ENCODE data around the gene TM4SF1.

TM4SF1 gene

DNA sequence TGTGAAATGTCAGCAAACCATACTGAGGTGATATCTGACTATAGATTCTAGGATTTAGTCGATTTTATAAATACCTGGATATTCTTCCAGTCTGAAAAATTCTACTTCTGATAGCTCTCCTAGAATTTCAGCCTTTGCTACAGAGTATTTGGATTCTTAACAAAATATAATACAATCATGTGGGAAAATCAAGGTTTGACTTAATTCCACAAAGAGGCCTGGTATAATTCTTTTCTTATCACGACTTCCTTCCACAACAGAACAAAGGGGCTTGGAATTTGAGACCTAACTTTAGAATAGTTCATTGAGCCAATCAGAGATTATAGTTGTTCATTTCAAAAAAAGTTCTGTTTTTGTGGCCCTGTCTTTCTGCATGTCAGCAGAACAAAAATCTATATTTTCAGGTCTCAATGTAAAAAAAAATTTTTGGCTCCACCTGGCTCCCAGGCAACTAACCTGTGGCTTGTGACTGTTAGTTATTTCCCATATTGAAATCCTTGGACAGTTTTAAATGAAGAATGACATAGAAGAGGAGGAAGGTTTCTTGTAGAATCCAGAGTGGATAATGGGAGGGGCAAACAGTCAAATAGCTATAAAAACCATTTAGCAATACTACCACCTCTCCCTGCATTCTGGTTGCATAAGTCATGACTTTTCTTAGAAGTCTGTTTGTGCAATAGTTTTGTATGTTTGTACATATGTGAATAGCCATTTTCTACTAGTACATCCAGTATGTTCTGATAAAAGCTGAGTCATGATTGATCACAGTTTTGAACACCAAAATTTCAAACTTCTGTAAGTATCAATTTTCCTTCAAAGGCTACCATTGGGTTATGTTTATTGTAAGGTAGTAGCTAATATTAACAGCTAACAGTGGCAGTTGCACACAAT, 4.0 kb downstream of the TM4SF1 start:
- DNase-seq: no peak

- no peak for DNase-seq
Observed at GRCh38 chr3:149371723-149372114, 5.7 kb downstream of the TM4SF1 start.

DNA sequence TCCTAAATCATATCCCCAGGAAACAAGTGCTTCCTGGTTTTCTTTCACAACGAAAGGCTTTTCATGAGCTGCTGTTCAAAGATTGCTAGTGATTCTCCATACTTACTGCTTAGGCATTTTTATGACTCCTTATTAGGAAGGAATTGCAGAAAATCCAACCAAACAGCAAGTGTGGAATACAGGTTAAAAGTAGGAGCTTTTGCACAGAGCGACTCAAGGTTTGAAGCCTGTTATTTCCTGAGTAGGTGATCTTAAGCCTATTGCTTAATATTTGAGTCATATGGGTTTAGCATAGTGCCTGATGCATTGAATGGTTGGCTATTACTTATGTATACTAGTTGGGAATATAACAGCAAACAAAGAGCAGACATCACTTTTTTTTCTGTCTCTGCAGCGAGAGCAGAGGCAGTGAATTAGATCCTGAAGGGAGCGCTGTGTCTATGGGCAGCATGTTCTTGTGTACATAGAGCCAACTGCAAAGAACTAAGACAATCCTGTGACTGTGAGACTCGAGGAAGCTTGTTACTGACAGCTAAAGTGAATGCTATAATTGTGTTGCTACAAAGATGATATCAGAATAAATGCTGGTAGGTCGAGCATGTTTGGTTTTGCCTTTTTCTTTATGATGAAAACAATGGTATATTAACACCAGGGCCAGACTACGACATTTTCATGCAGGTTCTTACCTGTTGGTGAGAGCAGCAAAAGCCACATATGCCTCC, 6.3 kb downstream of the TM4SF1 start:
- DNase-seq: no peak

DNA sequence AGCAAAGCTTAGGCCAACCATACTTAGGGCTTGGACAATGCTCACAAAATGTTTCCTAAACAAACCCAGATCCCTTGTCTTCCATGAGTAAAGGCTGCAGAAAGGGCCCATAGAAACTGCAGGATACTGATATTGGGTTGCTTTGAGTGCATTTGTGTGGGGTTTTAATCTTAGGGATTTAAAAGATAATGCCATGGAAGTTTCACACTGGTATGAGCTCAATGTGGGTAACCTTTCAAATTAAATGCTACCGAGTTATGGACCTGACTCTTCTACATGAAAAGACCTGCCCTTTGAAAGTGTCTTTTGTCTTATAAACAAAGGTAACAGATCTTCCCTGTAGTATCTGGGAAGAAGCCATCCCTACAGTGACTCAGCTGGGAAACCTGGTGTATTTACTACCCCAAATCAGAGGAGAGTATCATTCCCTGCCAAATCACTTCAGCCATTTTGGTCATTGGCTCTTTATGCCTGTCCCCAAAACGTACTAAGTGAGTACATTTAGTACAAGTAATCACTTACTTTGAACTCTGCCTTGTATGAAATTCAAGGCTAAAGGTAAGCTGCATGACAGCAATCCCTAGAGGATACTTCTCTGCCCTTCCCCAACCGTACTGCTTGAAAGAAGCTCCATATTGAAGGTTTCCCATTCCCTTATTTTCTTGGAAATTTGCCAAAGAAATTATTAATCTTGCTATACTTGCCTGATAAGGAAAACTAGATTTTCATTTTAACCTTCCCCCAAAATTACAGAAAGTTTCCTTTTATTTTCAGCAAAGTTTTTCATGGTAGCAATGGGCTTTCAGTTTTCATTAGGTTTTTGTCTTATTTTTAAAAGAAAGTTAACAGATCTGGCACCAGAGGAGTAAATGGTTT, 7.2 kb downstream of the TM4SF1 start:
- DNase-seq: no peak

- peak; percentile 12 for DNase-seq
Observed at GRCh38 chr3:149368674-149369497, 8.6 kb downstream of the TM4SF1 start.

GRCh38 chr3:149368201-149368673, 9.2 kb downstream of the TM4SF1 start:
- DNase-seq: no peak

DNA sequence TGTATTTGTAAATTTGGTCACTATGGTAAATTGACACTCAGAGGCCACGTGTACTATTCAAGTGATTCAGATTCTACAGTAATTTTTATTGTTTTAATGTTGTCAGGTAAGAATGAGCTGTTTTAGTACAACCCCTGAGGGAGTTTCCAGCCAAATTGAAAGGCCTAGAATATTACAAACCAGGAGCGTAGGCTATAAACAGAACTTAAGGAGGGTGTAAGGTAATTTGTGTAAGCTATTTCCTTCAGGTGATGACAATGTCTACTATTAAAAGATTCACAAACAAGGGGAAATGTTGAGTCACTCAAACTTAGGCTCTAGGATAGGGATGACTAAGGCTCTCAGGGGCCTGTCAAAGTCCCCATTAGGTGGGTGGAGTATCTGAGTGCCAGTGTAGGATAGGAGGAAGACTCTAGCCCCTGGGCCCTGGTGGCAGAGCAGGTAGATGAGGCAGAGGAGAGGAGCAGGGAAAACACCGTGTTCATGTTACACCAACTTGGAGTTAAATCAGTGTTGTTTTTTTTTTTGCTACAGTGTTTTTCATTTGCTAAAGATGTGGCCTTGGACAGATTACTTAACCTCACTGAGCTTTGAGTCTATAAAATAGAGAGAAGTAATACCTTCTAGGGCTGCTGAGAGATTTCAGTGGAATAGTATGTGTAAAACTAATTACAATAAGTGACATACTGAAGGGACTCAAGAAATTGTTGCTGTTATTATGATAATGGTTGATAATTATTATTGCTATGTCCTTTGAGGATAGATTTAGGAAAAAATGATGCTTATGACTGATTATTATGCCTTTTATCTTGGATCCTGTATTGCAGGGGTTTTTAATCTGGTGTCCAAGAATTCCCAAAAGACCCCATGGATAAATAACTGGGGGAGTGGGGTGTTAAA, 10.3 kb downstream of the TM4SF1 start:
- no peak for DNase-seq

DNA sequence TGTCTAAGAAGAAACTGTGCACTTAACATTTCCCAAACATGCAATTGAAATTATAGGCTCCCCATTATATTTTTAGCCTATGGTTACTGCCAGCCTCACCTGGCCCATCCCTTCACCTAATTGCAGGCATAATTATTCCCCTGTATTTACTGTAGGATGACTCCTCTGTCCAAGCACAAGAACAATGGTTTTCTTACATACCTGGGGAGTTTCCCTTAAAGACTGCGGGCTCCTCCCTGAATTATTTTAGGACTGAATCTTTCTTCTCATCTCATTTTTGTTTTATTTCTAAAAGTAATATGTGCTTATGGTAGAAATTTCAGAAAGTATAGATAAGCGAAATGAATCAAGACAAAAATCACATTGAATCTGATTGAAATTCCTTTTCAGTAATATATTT, 11.4 kb downstream of the TM4SF1 start:
- DNase-seq: no peak

GRCh38 chr3:149364624-149365023, 12.8 kb downstream of the TM4SF1 start:
- DNase-seq: no peak

DNA sequence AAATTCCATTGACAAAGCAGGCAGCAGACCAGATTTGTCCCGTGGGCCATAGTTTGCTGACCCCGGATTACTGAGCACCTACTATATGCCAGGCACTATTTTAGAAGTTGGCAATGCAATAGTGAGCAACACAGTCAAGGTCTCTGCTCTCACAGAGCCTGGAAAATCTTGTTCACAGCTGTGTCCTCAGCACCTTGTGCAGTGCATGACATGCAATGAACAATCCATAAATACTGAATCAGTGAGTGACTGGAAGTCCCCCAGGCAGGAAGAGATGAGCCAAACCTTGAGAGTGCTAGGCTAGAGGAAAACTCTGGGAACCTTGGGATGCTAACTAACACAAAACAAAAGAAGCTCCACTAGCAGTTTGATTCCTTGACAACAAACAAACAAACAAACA, 14.4 kb downstream of the TM4SF1 start:
- no peak for DNase-seq

DNA sequence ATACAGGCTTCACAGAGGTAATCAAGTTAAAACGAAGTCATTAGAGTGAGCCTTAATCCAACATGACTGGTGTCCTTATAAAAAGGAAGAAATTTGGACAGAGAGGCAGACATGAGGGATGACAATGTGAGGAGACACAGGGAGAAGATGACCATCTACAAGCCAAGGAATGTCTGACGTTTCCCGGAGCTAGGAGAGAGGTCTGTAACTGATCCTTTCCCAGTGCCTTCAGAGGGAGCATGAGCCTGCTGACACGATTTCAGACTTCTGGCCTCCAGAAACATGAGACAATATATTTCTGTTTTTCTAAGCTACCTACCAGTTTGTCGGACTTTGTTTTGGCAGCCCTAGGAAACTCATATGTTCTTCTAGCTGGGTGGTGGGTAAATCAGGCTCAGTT, 15.1 kb downstream of the TM4SF1 start:
- DNase-seq: no peak

- no peak for DNase-seq
Observed at GRCh38 chr3:149356630-149357029, 20.8 kb downstream of the TM4SF1 start.

- DNase-seq: no peak
Observed at GRCh38 chr3:149356044-149356592, 21.3 kb downstream of the TM4SF1 start.

- DNase-seq: no peak
Observed at GRCh38 chr3:149353581-149354184, 23.8 kb downstream of the TM4SF1 start.

GRCh38 chr3:149352556-149352955, 24.9 kb downstream of the TM4SF1 start:
- DNase-seq: no peak

- no peak for DNase-seq
Observed at GRCh38 chr3:149343951-149344350, 33.5 kb downstream of the TM4SF1 start.

DNA sequence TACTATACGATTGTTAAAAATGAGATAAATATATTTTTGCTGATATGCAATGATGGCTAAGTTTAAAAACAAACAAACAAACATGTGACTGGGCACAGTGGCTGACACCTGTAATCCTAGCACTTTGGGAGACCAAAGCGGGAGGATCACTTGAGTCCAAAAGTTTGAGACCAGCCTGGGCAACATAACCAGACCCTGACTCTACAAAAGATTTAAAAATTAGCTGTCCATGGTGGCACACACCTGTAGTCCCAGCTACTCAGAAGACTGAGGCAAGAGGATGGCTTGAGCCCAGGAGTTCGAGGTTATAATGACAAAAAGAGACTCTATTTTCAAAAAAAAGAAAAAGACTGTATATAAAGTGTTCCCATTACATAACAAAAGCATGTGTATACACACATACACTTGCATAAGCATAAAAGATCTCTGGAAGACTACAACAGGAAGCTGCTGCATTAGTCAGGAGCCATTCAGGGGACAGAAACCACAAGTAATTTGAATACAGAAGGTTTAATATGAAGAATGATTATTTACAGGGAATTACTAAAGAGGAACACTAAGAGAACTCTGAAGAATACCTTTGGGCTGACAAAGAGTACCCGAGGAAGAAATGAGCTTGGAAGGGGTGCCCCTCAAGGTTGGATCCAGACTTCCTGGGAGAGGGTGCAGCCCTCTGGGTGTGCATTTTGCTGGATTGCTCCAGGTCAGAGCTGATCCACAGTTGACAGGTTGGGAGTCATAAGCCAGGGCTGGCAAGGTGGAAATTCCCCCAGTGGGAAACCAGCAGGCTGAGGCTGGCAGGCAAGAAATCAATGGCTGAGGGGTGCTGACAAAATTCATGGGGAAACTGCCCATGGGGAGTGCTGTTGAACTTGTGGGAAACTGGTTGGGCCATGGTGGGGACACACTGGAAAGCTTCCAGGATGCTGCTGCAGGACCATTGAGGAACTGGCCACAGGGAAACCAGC, 34.8 kb downstream of the TM4SF1 start:
- no peak for DNase-seq

DNA sequence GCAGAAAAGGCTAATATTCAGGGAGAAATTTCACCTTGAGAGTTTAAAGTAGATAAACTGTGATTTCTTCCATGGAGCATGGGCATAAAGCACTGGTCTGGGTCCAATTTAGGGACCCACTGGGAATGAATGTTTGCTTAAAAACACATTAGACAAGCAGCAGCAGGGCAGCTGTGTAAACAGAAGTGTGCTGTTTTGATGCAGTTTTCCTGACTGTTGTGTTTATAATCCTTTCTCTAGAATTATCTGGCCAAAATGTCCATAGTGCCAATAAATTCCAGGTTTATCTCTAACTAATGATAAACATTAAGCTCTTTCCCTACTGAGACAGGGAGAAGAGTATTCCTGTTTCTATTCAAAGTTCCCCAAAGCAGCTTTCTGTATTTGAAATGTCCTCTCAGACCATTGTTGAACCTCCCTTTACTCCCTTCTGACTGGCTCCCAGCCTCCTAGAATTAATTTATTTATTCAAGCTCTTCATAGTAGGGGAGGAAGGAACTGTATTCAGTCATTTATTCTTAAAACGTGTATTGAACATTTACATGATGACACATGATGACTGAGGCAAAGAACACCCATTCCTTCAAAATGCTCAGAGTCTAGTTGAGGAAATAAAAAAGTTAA, 37.0 kb downstream of the TM4SF1 start:
- peak; percentile 3 for DNase-seq

GRCh38 chr3:149339931-149340309, 37.5 kb downstream of the TM4SF1 start:
- DNase-seq: no peak
